MV-4-11 (cell line): ENCODE measurements around the gene OR1K1.
"Not testable (repeated sequence)": the region's sequence is repeated elsewhere in the genome, so short reads cannot be mapped to it uniquely, and the experiment has no call there.

Experiments
- DNase-seq: peaks from one replicate; lab custom pipeline; 2025; lab: John Stamatoyannopoulos, UW

Gene OR1K1, protein sequence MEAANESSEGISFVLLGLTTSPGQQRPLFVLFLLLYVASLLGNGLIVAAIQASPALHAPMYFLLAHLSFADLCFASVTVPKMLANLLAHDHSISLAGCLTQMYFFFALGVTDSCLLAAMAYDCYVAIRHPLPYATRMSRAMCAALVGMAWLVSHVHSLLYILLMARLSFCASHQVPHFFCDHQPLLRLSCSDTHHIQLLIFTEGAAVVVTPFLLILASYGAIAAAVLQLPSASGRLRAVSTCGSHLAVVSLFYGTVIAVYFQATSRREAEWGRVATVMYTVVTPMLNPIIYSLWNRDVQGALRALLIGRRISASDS

GRCh38 chr9:122800066-122801060 lies at the start of gene OR1K1:
OR1K1 (plus strand) TSS chr9:122800123; CDS start chr9:122800123, 0 bp downstream.
- DNase-seq, result no peak

- no peak for DNase-seq
Measured at GRCh38 chr9:122754825-122755224, 45.1 kb upstream of the OR1K1 start.

GRCh38 chr9:122767817-122768216 lies 32.1 kb upstream of the OR1K1 start:
- no peak for DNase-seq

- DNase-seq, result no peak
Measured at GRCh38 chr9:122777052-122777451, 22.9 kb upstream of the OR1K1 start.

- no peak for DNase-seq
Measured at GRCh38 chr9:122777935-122778627, 21.8 kb upstream of the OR1K1 start.

DNA sequence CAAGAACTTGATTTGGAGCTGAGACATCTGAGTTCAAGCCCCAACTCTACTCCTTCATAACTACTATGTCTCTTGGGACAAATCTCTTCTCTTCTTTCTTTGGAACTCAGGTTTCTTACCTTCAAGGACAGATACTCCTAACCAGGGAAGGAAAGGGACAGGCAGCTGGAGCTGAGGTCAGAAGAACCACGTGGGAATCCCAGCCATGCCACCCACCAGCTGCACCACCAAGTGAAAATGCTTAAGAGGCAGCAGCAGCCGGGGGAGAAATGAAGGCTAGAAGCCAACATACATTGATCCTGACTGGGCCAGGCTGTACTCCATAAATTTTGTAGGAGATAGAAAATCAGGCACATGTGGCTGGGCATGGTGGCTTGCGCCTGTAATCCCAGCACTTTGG lies 20.7 kb upstream of the OR1K1 start:
- DNase-seq, result no peak

DNA sequence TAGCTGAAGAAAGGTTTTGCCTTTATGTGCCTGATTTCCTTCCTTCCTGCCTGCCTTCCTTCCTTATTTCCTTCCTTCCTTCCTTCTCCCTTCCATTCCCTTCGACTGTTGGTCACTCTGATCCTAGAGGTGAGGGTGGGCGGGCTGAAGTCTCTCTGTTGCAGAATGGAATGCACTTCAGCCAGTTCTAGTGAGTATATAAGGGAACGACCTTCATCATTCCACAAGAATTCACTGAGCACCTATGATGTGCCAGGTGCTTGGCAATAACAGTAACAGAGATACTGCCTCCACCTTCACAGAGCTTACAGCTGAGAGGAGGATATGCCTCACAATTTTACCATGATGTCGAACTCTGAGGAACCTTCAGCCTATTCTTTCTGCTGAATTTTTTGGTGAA lies 19.9 kb upstream of the OR1K1 start:
- DNase-seq, result no peak

- no peak for DNase-seq
Measured at GRCh38 chr9:122781671-122782070, 18.3 kb upstream of the OR1K1 start.

DNA sequence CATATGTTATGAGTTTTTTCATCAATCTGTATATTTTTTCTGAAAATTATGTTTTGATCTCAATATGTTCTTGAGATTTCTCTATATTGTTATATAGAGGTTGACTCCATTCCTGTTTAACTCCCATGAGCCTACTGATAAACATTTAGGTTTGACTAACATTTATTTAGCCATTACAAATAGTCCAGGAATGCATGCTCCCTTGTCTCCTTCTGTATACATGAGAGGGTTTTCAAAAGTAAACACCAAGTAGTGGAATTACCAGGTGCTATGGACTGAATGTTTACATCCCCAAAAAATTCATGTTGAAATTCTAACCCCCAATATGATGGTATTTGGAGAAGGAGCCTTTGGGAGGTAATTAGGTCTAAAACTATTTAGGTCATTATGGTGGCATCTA lies 14.7 kb upstream of the OR1K1 start:
- DNase-seq, result no peak

DNA sequence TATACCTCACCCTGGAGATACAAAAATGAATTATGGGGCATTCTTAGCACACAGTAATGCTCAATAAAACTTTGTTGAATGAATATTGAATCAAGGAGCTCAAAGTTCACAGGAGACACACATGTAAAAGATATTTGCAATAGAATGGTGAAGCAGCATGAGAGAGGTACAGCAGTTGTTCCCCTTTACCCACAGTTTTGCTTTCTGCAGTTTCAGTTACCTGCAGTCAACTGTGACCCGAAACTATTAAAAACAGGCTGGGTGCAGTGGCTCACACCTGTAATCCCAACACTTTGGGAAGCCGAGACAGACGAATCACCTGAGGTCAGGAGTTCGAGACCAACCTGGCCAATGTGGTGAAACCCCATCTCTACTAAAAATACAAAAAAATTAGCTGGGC lies 13.6 kb upstream of the OR1K1 start:
- no peak for DNase-seq

GRCh38 chr9:122788831-122789230 lies 11.1 kb upstream of the OR1K1 start, which contains the start of gene OR5C1:
OR5C1 (plus strand) TSS chr9:122788933; CDS start chr9:122788933, 0 bp downstream.
- no peak for DNase-seq

- no peak for DNase-seq
Measured at GRCh38 chr9:122789256-122790046, 10.5 kb upstream of the OR1K1 start.

GRCh38 chr9:122791872-122792669 lies 7.9 kb upstream of the OR1K1 start:
- DNase-seq, result no peak

- no peak for DNase-seq
Measured at GRCh38 chr9:122797316-122798063, 2.4 kb upstream of the OR1K1 start.

GRCh38 chr9:122806661-122807060 lies 6.7 kb downstream of the OR1K1 start:
- no peak for DNase-seq

DNA sequence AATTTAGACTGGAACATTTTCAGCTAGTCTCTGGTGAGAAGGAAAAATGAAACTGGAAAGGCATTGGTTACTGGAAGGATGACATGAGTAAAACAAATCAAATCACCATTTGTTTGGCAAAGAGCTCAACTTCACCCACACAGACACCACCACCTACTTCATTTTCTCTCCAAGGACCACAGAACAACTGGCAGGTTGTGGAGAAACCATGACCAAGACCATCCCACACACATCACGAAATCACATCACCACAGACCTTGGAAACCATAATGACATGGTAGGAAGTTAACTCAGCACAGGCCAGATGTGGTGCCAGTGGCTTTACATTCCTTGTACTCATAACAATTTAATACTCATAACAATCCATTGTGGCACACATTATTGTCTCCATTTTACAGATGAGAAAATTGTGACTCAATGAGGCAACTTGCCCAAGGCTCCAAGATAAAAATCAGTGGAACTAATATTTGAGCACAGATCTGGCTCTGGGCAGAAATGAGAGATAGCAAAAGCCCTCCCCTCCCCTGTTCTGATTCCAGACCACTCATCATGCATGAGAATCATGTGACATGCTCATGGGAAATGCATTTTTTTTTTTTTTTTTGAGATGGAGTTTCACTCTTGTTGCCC lies 7.5 kb downstream of the OR1K1 start:
- DNase-seq, result no peak

DNA sequence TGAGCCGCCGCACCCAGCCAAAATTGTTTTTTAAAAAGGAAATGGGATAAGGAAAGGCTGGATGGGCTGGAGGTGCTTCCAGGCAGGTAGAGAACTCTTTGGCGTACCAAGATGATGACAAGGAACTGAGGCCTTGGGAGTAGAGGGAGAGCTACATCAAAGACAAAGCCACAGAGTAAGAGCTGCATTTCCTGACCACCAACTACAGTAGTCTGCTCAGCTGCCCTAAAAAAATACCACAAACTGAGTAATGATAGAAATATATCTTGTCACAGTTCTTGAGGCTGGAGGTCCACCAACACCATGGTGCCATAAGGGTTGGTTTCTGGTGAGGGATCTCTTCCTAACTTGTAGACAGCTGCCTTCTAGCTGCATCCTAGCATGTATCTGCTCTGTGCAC lies 8.2 kb downstream of the OR1K1 start:
- no peak for DNase-seq

DNA sequence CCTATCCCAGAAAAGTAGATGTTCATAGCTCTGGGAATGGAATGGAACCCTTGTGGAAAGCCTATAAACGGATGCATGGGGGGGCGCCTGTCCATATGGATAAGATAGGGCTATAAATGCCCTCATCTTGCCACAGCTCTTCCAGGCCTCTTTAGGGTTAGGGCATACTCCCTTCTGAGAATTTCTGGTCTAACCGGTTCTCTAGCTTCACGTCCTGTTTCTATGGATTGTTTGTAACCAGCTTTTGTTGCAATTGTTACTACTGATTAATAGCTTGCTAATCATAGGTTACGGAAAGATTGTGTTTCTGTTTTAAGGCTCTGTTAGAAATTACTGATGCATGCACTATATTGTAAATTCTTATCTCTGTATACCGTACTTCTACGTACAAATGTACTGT lies 9.3 kb downstream of the OR1K1 start:
- not testable (repeated sequence) for DNase-seq

GRCh38 chr9:122810306-122810946 lies 10.5 kb downstream of the OR1K1 start:
- DNase-seq, result peak; percentile 58
